GM23248 (cell line): Measurements from ENCODE around the gene CDC42EP3. TPM values are rescaled to one million over a fixed set of nuclear protein-coding genes. Genes with fewer than 3 reads are reported as not detected.

Experiments
- DNase-seq: peaks from one replicate; pipeline ENCODE4 v3.0.0-alpha.2; 2015
- H2AFZ ChIP-seq: fragments of 200-600 bp; sonication (generic); 2 replicates; pipeline ENCODE4 v1.6.1; 2016; ENCODE audit warnings: antibody characterized with exemption
- H3F3A ChIP-seq: fragments of 200-600 bp; sonication (generic); 2 replicates; pipeline ENCODE4 v1.6.1; 2016; ENCODE audit warnings: mild to moderate bottlenecking, antibody characterized with exemption, mixed run types; ENCODE audit not compliant: insufficient read depth
- H3K27ac ChIP-seq: fragments of 200-600 bp; sonication (generic); 2 replicates; pipeline ENCODE4 v1.5.1; 2016; ENCODE audit warnings: mild to moderate bottlenecking
- H3K27me3 ChIP-seq: fragments of 200-600 bp; sonication (generic); replicated peaks from 2 replicates; pipeline ENCODE4 v1.6.1; 2016; ENCODE audit warnings: mild to moderate bottlenecking; ENCODE audit not compliant: insufficient read depth
- H3K36me3 ChIP-seq: fragments of 200-600 bp; sonication (generic); 2 replicates; pipeline ENCODE4 v1.6.1; 2016; ENCODE audit warnings: low read depth, mild to moderate bottlenecking
- H3K4me1 ChIP-seq: fragments of 200-600 bp; sonication (generic); 2 replicates; pipeline ENCODE4 v1.6.1; 2016; ENCODE audit warnings: mild to moderate bottlenecking; ENCODE audit not compliant: insufficient read depth
- H3K4me2 ChIP-seq: fragments of 200-600 bp; sonication (generic); one replicate; pipeline ENCODE4 v1.6.1; 2016; ENCODE audit warnings: mild to moderate bottlenecking; ENCODE audit not compliant: unreplicated experiment
- H3K4me3 ChIP-seq: fragments of 200-600 bp; sonication (generic); 2 replicates; pipeline ENCODE4 v1.5.1; 2016; ENCODE audit warnings: mild to moderate bottlenecking
- H3K79me2 ChIP-seq: fragments of 200-600 bp; sonication (generic); 2 replicates; pipeline ENCODE4 v1.6.1; 2016; ENCODE audit warnings: mild to moderate bottlenecking; ENCODE audit not compliant: insufficient read depth
- H3K9ac ChIP-seq: fragments of 200-600 bp; sonication (generic); 2 replicates; pipeline ENCODE4 v1.6.1; 2016; ENCODE audit warnings: mild to moderate bottlenecking
- H3K9me2 ChIP-seq: fragments of 200-600 bp; sonication (generic); 2 replicates; pipeline ENCODE4 v1.6.1; 2016; ENCODE audit warnings: mixed run types, mild to moderate bottlenecking, moderate library complexity; ENCODE audit not compliant: insufficient read depth
- H3K9me3 ChIP-seq: fragments of 200-600 bp; sonication (generic); one replicate; pipeline ENCODE4 v1.6.1; 2017; ENCODE audit warnings: low read depth
- H4K20me1 ChIP-seq: fragments of 200-600 bp; sonication (generic); 2 replicates; pipeline ENCODE4 v1.6.0; 2016; ENCODE audit not compliant: insufficient read depth
- EZH2 ChIP-seq: fragments of 200-600 bp; sonication (generic); IDR thresholded peaks from 2 replicates; pipeline ENCODE4 v1.6.1; 2018; ENCODE audit warnings: antibody characterized with exemption, mild to moderate bottlenecking; ENCODE audit not compliant: insufficient read depth, poor library complexity, severe bottlenecking
- EZH2phosphoT487 ChIP-seq: fragments of 200-600 bp; sonication (generic); IDR thresholded peaks from 2 replicates; pipeline ENCODE4 v1.6.1; 2018; ENCODE audit warnings: antibody characterized with exemption, moderate library complexity, mild to moderate bottlenecking, low read depth; ENCODE audit not compliant: insufficient read depth
- WGBS, 2 experiments: methylation state at CpG; one replicate each; pipeline ENCODE4 v1.1.6; 2015 to 2017; ENCODE audit warnings: low lambda C conversion rate in 2 of 2, low coverage in 1 of 2; ENCODE audit errors: missing lambda C conversion rate in 2 of 2; 5-methylcytosine and 5-hydroxymethylcytosine counted together
- in situ Hi-C: fragments of 300-500 bp; cut with MboI; formaldehyde crosslinking; loops from 2 replicates; pipeline ENCODE4 v1.15.0; 2020
- polyA plus RNA-seq: library from polyadenylated mRNA; unstranded; fragments of >200 nt; fragmentation: Nextera tagmentation; extraction: Ambion mirVana; gene quantifications from 2 replicates; pipeline ENCODE4 v1.2.1, GENCODE V29; 2016
- total RNA-seq: library from RNA; depleted of rRNA; stranded (reverse); fragments of >200 nt; shearing (Covaris generic); gene quantifications from 2 replicates; pipeline ENCODE4 v1.2.3, GENCODE V29; 2014

The CDC42EP3 gene
- total and polyA plus RNA-seq, 2 experiments from 2014 or later: 166 to 295 TPM

- TF ChIP-seq EZH2: no peak
- TF ChIP-seq EZH2phosphoT487: no peak
- H3K4me1 ChIP-seq: peaks cover 64% of the 10 kb centered on the region
- no peaks in the 10 kb centered on the region for H3K36me3 ChIP-seq
- H3K4me3 ChIP-seq: no peak overlapping the region
- no peak for DNase-seq
- H3K9ac ChIP-seq: no peak overlapping the region
- no peak overlapping the region for H3K4me2 ChIP-seq
- H3K9me2 ChIP-seq: no peaks in the 10 kb centered on the region
- H3K79me2 ChIP-seq: no peaks in the 10 kb centered on the region
- H3K27me3 ChIP-seq: no peaks in the 10 kb centered on the region
- no peaks in the 10 kb centered on the region for H4K20me1 ChIP-seq
- H2AFZ ChIP-seq: no peak overlapping the region
- 95 to 98% methylated on average over 4 of the region's 4 CpGs for WGBS, 2 experiments
- in situ Hi-C loops: no loop called here
- peaks cover 59% of the 10 kb centered on the region for H3F3A ChIP-seq
- no peaks in the 10 kb centered on the region for H3K9me3 ChIP-seq
- H3K27ac ChIP-seq: no peak overlapping the region
These were observed 48.9 kb downstream of the CDC42EP3 start for GRCh38 chr2:37622450-37623100.

GRCh38 chr2:37621199-37621598 is 50.2 kb downstream of the CDC42EP3 start:
- Histone ChIP-seq H3K36me3 (no peaks in the 10 kb centered on the region), H2AFZ (no peak overlapping the region), H3K4me3 (no peak overlapping the region), H3K4me2 (no peak overlapping the region), H3F3A (peaks cover 46% of the 10 kb centered on the region), H3K4me1 (peaks cover 58% of the 10 kb centered on the region), H3K9me2 (no peaks in the 10 kb centered on the region), H3K27me3 (no peaks in the 10 kb centered on the region), H4K20me1 (no peaks in the 10 kb centered on the region), H3K9ac (no peak overlapping the region), H3K9me3 (no peaks in the 10 kb centered on the region), H3K27ac (no peak overlapping the region), H3K79me2 (no peaks in the 10 kb centered on the region)
- TF ChIP-seq EZH2phosphoT487: no peak
- TF ChIP-seq EZH2: no peak
- 55 to 56% methylated on average over 1 of the region's 1 CpG for WGBS, 2 experiments
- in situ Hi-C loops: no loop called here
- no peak for DNase-seq

- no peak overlapping the region for H3K4me3 ChIP-seq
These were observed 51.5 kb downstream of the CDC42EP3 start for GRCh38 chr2:37619959-37620300.

GRCh38 chr2:37619230-37619958 is 52.0 kb downstream of the CDC42EP3 start:
- Histone ChIP-seq H3K27ac (peak overlapping the region; percentile 66), H4K20me1 (no peaks in the 10 kb centered on the region), H3K27me3 (no peaks in the 10 kb centered on the region), H3K79me2 (no peaks in the 10 kb centered on the region), H3F3A (peaks cover 34% of the 10 kb centered on the region), H3K36me3 (no peaks in the 10 kb centered on the region), H3K4me3 (no peak overlapping the region), H3K4me1 (peaks cover 50% of the 10 kb centered on the region), H3K9me2 (no peaks in the 10 kb centered on the region), H3K9me3 (no peaks in the 10 kb centered on the region), H3K4me2 (peak overlapping the region; percentile 12), H3K9ac (peak overlapping the region; percentile 25; the same call in 1 of the 2 replicates), H2AFZ (peak overlapping the region; percentile 72)
- WGBS, 2 experiments: 24 to 25% methylated on average over 7 of the region's 7 CpGs
- DNase-seq: peak; percentile 46
- TF ChIP-seq EZH2: no peak
- TF ChIP-seq EZH2phosphoT487: no peak
- in situ Hi-C loops: no loop called here

More at GRCh38 chr2:37619959-37620300, 51.5 kb downstream of the CDC42EP3 start:
- Histone ChIP-seq H3K27ac (peak overlapping the region; percentile 66), H2AFZ (peak overlapping the region; percentile 72), H3K4me1 (peaks cover 51% of the 10 kb centered on the region), H3K36me3 (no peaks in the 10 kb centered on the region), H3K27me3 (no peaks in the 10 kb centered on the region), H3K79me2 (no peaks in the 10 kb centered on the region), H3K9ac (peak overlapping the region; percentile 25; the same call in 1 of the 2 replicates), H3F3A (peaks cover 34% of the 10 kb centered on the region), H3K4me2 (peak overlapping the region; percentile 12), H4K20me1 (no peaks in the 10 kb centered on the region), H3K9me3 (no peaks in the 10 kb centered on the region), H3K9me2 (no peaks in the 10 kb centered on the region)
- DNase-seq: peak; percentile 54
- TF ChIP-seq EZH2 (no peak), EZH2phosphoT487 (no peak)
- in situ Hi-C loops: no loop called here
